Stimulated activated effector memory CD8-positive, alpha-beta T cell treated with anti-CD3 and anti-CD28 coated beads, Interleukin-12 subunit alpha, Interleukin-12 subunit beta, amount 100 ng/mL, for 72 hours (primary cell): Measurements from ENCODE around the gene ATG4D.
A peak's percentile ranks its signal among the peaks of the same experiment; 100 is the strongest.
"Not testable (repeated sequence)": the region's sequence is repeated elsewhere in the genome, so short reads cannot be mapped to it uniquely, and the experiment has no call there.

Experiments
- ATAC-seq: fragments of 150-1000 bp; cut with Tn5 transposase; 2 replicates; pipeline ENCODE4 v1.10.0; 2021
- DNase-seq, 2 donors: peaks; one replicate each; pipeline ENCODE4 v3.0.0; 2021 to 2022; ENCODE audit warnings: low spot score in 2 of 2
- H3K27ac Mint-ChIP-seq: one replicate; pipeline ENCODE4 v1.8.0; 2022; ENCODE audit warnings: mild to moderate bottlenecking, mixed read lengths
- H3K36me3 Mint-ChIP-seq: one replicate; pipeline ENCODE4 v1.8.0; 2022; ENCODE audit warnings: mild to moderate bottlenecking, mixed read lengths
- H3K4me1 Mint-ChIP-seq: one replicate; pipeline ENCODE4 v1.8.0; 2022; ENCODE audit warnings: mixed read lengths
- H3K4me3 Mint-ChIP-seq: one replicate; pipeline ENCODE4 v1.8.0; 2022; ENCODE audit warnings: mild to moderate bottlenecking, mixed read lengths
- H3K9me3 Mint-ChIP-seq: one replicate; pipeline ENCODE4 v1.8.0; 2022; ENCODE audit warnings: mixed read lengths

Gene ATG4D

DNA sequence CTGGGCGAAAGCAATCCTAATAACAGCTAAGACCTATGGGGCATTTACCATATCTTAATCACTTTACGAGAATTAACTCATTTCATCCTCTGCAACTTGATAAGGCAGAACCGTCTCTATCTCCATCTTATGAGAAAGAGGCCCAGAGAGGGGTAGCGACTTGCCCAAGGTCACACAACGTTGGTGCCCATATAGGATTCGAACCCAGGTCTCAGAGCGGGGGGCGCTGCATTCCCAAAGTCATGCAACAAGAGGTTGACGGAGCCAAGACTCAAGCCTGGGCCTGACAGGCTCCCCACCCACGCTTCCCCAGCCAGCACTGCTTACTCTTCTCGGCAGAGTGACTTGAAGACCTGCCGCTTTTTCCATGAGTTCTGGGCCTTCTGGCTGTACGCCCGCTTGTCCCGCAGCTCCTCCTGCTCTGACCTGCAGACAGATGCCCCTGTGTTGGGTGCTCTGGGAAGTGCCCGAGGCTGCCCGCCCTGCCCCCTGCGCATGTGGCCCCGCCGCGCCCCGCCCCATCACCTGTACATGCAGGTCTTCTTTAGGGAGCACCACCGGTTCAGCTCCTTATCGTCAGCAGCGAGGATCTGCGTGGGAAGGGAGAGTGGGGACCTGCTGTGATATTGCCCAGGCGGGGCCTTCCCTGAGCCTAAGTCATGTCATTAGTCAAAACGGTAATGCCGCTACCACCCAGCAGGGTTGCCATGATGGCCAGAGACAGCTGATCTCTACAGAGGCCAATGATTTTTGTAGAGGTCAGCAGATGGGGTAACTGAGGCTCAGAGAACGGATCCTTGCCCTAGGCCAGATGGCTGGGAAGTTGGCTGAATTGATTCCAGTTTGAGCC is 11.3 kb downstream of the ATG4D start:
- Mint-ChIP-seq H3K36me3 (peaks cover 100% of the 10 kb centered on the region), H3K4me1 (peaks cover 50% of the 10 kb centered on the region), H3K4me3 (peak overlapping the region; percentile 55), H3K27ac (peak overlapping the region; percentile 91), H3K9me3 (no peaks in the 10 kb centered on the region)
- no peak for ATAC-seq
- DNase-seq, result no peak

DNA sequence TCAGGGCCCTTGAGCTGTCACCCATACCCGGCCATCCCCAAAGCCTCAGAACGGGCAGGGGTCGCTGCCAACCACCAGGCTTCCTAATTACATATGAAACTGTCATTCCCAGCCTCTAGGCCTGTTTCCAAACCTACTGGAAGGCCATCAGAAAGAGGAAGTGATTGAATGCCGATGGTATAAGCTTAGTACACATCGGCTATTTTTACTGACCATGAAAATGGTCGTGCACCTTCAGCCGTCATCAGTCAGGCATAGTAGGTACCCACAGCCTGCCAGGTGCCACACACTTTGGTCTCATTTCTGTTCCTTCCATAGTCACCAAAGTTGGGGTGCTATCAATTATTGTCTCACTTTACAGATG is 11.9 kb downstream of the ATG4D start:
- Mint-ChIP-seq H3K4me1 (peaks cover 50% of the 10 kb centered on the region), H3K9me3 (no peaks in the 10 kb centered on the region), H3K4me3 (no peak overlapping the region), H3K36me3 (peaks cover 100% of the 10 kb centered on the region), H3K27ac (peak overlapping the region; percentile 91)
- ATAC-seq, result no peak
- DNase-seq, result no peak

DNA sequence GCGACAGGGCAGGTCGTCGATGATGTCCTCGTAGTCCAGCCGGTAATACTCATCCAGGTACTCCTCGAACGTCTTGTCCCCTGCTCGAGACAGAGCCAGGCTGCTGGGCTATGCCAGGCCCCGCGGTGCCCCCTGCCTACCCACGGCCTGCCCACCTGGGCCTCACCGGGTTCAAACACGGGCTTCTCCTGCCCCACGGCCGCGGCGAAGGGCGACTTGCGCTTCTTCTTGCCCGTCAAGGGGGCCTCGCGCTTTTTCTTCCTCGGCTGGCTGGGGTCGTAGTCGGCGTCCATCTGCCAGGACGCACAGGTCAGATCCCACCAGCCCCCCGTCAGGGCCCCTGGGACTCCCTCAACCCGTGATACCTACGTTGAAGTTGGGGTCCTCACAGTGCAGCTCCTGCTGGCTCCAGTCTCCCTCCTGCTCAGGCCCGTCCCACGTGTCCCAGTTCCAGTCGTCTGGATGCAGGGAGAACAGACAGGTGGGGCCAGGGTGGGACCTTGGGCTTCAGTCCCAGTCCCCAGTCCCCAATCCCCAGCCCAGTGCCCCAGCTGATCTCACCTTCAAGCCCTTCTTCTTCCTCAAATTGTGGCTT is 14.0 kb downstream of the ATG4D start:
- Mint-ChIP-seq H3K27ac (no peak overlapping the region), H3K4me1 (peaks cover 51% of the 10 kb centered on the region), H3K9me3 (no peaks in the 10 kb centered on the region), H3K4me3 (no peak overlapping the region), H3K36me3 (peaks cover 100% of the 10 kb centered on the region)
- no peak for DNase-seq
- ATAC-seq, result no peak

DNA sequence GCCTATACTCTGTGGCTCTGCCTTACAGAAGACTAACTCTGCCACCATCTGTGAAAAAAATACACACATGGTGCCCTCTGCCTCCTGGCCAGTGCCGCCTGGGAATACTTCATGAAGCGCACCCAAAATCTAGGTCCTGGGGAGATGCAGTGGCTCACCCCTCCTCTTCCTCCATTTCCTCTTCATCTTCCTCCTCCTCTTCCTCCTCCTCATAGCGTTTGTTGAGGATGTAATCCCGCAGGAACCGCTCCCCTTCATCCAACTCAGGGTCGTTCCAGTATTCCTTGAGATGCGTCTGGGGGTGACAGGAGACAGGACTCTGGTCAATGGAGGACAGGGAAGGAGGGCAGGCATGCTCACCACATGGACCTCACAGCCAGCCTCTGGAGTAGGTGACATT is 16.4 kb downstream of the ATG4D start:
- Mint-ChIP-seq H3K4me1 (peaks cover 37% of the 10 kb centered on the region), H3K27ac (no peak overlapping the region), H3K4me3 (no peak overlapping the region), H3K9me3 (no peaks in the 10 kb centered on the region), H3K36me3 (peaks cover 97% of the 10 kb centered on the region)
- DNase-seq (no peak), ATAC-seq (no peak)

DNA sequence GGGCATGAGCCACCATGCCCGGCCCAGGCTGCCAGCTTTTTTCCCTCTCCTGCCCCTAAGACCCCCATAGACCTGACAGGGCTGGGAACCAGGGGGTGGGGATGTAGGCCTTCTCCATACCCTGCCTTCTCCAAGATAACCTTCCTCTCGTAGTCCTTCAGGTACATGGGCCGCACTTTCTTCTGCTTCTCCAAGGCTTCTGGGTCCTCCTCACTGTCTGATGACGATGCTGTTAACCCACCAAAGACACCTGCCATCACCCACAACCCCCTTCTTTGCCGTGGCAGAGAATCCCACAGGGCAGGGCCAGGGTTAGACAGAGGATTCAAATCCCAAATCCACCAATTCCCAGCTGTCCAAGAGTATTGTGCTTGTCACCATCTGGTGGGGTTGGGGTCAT is 18.9 kb downstream of the ATG4D start:
- DNase-seq (no peak), ATAC-seq (no peak)
- Mint-ChIP-seq H3K4me1 (peaks cover 55% of the 10 kb centered on the region), H3K27ac (no peak overlapping the region), H3K9me3 (no peaks in the 10 kb centered on the region), H3K4me3 (no peak overlapping the region), H3K36me3 (peaks cover 96% of the 10 kb centered on the region)

DNA sequence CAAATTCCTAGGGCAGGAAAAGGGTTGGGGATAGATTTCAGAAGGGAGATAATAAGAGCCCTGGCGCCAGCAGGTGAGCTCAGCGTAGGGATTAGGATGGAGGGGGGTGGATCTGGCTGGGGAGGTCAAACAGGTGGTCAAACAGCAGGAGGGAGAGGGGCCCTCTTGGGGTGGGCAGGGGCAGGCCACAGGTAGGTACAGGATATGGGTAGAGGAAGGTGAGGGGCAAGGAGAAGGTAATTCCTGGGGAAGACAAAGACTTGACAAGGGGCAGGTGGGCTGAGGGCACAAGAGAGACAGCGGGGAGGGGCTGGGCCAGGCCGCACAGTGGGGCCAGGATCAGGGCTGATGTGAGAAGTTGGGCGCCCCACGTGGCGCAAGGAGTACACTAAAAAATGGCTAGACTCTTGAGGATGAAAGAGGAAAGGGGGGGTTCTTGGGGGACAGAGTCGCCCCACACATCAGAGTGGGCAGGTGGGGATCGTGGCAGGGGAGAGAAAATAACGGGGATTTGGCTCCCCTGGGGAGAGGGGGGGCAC is 21.4 kb downstream of the ATG4D start:
- DNase-seq, result no peak
- Mint-ChIP-seq H3K4me1 (peaks cover 64% of the 10 kb centered on the region), H3K9me3 (no peaks in the 10 kb centered on the region), H3K36me3 (peaks cover 88% of the 10 kb centered on the region), H3K27ac (peak overlapping the region; percentile 93), H3K4me3 (peak overlapping the region; percentile 98)
- ATAC-seq, result no peak

DNA sequence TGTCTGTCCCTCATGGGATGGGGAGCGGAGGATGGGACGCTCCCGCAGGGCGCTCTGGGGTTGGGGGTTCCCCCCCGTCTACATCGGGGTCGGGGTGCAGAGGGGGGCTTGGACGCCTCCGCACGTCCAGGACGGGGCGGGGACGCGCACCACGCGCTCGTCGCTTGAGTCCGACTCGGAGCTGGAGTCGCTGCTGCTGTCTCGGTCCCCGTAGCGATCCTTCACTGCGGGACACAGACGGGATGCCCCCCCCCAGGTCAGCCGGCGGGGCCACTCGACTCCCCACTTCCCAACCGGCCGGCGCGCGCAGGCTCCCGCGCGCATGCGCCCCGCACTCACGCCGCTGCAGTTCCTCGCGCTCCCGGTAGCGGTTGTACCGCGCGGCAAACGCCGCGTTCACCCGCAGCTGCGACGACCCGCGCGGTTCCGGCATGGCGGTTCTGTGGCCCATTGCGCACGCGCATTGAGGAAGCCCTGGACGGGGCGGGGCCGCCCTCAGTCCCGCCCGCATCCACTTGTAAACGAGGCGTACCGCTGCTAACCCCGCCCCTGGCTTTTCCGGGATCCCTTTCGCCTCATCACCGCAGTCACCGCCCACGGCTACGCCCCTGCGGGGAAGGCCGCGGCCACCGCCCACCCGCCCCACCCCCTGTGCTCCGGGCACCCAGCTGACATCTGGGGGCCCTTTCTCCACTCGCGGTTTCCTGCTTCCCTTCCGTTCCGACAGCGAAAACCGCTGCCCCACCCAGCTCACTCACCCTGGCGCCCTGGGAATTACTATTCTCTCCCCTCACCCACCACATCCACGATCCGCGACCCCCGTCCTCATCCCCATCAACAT is 22.1 kb downstream of the ATG4D start, which contains the start of gene KRI1:
KRI1 (minus strand) TSS at position 444 of the 841 bp plus-strand sequence; CDS start at position 433, 11 bp downstream.
- DNase-seq, result peak; percentile 99 to 100
- H3K27ac Mint-ChIP-seq, result peak within 1 kb of the TSS; percentile 93
- peak within 1 kb of the TSS; percentile 98 for H3K4me3 Mint-ChIP-seq
- peaks cover 81% of the 10 kb centered on the region for H3K36me3 Mint-ChIP-seq
- H3K4me1 Mint-ChIP-seq, result peaks cover 68% of the 10 kb centered on the region
- peak; percentile 61 for ATAC-seq
- no peaks in the 10 kb centered on the region for H3K9me3 Mint-ChIP-seq

DNA sequence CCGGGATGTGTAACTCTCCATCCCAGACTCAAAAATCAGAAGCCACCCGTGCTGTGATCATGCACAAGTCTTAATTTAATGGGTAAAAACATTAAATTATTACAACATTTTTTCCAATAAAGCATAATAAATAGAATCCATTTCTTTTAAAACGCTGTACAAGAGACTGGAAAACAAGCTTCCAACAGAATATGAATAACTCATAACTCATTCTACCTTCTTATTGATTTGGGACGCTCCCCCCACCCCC is 22.6 kb downstream of the ATG4D start:
- Mint-ChIP-seq H3K27ac (peak overlapping the region; percentile 93), H3K4me1 (peaks cover 67% of the 10 kb centered on the region), H3K36me3 (peaks cover 75% of the 10 kb centered on the region), H3K4me3 (peak overlapping the region; percentile 98), H3K9me3 (no peaks in the 10 kb centered on the region)
- ATAC-seq (no peak), DNase-seq (no peak)

DNA sequence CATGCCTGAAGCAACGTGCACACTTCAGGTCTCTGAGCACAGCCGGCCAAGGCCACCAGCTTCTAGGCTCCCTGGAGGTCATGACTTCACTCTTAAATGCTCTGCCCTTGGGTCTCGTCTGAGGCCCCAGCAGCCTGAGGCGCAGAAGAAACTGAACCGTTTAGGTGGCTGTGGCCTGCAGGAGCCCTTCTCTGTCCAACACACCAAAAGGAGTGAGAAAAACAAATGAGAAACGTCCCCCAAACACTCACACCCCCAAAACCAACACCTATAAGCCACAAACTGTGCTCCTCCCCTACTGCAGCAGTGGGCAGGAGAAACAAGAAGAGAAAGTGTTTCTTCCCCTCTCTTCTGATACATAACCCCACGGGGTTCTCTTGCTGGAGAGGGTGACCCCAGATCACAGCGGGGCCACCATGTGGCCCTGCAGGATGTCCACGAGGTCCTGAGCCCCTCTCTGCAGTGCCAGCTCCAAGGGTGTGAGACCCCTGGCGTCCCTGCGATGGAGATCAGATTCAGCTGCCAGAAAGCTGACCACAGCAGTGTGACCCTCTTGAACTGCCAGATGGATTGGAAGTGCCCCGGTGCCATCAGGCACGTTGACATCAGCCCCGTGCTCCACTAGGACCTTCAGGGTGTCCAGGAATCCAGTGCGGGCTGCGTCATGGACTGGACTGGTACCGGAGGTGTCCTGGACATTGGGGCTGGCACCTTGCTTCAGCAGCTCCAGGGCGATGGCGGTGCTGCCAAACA is 23.1 kb downstream of the ATG4D start:
- Mint-ChIP-seq H3K4me3 (peak overlapping the region; percentile 98), H3K4me1 (peaks cover 62% of the 10 kb centered on the region), H3K27ac (peak overlapping the region; percentile 93), H3K9me3 (no peaks in the 10 kb centered on the region), H3K36me3 (peaks cover 70% of the 10 kb centered on the region)
- ATAC-seq (peak; percentile 46), DNase-seq (peak; percentile 42 to 87)

DNA sequence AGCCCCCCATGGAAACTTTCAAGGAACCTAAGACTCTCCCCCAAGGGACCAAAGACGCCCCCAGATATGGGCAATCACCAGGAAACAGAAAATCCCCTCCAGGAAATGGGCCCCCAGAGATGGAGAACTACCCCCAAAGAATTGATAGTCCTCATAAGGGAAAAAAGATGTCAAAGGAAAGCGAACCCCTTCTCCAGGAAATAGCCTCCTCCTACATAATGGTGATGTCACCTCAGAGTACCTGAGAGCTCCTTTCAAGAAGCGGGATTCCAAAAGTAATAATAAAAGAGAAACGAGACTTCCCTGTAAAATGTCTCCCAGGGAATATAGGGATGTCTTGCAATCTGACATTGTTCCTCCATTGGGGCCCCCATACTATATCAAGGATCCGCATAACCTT is 24.0 kb downstream of the ATG4D start:
- DNase-seq, result peak in 1 of 2 donors; percentile 58
- H3K4me1 Mint-ChIP-seq, result peaks cover 64% of the 10 kb centered on the region

DNA sequence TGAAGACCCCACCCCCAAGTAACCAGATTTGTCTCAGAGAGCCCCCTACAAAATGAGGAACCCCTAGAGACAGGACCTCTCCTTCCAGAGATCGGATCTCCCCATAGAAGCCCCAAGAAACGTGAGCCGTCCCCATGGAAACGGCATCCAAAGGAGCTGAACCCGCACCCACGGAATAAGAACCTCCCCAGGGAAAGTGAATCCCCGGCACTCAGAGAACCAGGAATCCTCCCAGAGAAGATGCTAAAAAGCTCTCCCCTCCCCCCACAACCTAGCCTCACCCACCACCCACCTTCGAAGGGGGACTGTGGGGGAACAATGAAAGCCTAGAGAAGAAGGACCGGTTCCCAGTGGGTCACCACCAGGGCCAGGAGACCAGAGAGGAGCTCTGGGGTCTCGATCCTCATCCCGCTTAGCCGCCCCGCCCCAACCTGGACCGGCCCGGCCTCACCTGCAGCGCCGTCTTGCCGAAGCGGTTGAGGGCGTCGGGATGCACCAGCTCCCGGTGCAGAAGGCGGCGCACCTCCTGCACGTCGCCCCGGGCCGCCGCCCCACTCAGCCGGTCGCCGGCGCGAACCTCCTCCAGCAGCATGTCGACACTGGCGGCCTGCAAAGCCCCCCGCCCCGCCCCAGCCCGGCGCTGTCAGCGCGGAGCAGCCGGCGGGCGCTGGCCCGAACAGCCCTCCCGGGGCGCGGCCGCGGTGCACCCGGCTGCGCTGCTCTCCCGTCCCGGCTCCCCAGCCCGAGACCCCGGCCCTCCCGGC is 24.5 kb downstream of the ATG4D start:
- no peaks in the 10 kb centered on the region for H3K9me3 Mint-ChIP-seq
- H3K36me3 Mint-ChIP-seq, result peaks cover 63% of the 10 kb centered on the region
- H3K4me1 Mint-ChIP-seq, result peaks cover 62% of the 10 kb centered on the region
- ATAC-seq, result peak; percentile 34
- H3K27ac Mint-ChIP-seq, result peak overlapping the region; percentile 93
- peak overlapping the region; percentile 98 for H3K4me3 Mint-ChIP-seq
- no peak for DNase-seq

More for the DNA sequence above, 24.0 kb downstream of the ATG4D start:
- peak overlapping the region; percentile 98 for H3K4me3 Mint-ChIP-seq
- H3K9me3 Mint-ChIP-seq, result no peaks in the 10 kb centered on the region
- peaks cover 68% of the 10 kb centered on the region for H3K36me3 Mint-ChIP-seq
- peak overlapping the region; percentile 93 for H3K27ac Mint-ChIP-seq
- ATAC-seq, result no peak

DNA sequence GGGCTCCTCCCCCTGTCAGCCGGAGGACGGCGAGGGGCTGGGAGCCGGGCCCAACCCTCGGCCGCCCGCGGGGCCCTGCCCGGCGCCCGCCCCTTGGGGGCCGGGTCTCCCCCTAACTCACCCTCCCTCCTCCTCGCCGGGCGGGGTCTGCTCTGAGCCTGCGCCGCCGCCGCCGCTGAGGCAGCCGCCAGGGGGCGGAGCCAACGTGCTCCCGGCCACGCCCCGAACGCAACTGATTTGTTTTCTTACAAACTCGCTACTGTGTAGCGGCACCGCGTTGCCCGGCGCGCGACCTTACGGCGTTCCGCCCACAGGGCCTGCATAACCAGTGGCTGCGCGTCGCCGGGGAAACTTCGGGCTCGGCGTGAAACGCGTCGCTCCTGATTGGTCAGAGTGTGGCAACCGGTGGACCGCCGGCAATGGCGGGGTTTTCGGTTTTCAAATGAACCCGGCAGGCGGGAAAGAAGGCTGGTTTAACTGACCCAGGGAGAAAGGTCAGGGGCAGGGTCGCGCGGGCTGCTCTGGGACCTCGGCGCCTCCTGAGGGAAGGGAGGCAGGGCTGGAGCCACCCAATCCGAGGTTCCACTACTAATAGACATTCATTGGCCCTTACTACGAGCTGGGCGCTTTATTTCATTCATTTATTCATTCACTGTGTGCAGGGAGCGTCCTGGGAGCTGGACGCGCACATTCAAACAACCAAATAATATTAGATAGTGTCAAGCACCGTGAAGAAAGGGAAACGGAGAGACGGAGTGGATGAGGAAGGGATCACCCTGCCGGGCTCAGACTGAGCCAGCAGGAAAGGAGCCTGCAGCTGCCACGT is 25.3 kb downstream of the ATG4D start, which contains the start of gene CDKN2D:
CDKN2D (minus strand) TSS at position 154 of the 826 bp plus-strand sequence. CDS start 326 bp downstream, outside the sequence.
- DNase-seq (peak; percentile 98 to 100), ATAC-seq (peak; percentile 85)
- Mint-ChIP-seq H3K4me3 (peak within 1 kb of the TSS; percentile 98), H3K9me3 (no peaks in the 10 kb centered on the region), H3K27ac (peak within 1 kb of the TSS; percentile 98), H3K36me3 (peaks cover 55% of the 10 kb centered on the region), H3K4me1 (peaks cover 62% of the 10 kb centered on the region)

DNA sequence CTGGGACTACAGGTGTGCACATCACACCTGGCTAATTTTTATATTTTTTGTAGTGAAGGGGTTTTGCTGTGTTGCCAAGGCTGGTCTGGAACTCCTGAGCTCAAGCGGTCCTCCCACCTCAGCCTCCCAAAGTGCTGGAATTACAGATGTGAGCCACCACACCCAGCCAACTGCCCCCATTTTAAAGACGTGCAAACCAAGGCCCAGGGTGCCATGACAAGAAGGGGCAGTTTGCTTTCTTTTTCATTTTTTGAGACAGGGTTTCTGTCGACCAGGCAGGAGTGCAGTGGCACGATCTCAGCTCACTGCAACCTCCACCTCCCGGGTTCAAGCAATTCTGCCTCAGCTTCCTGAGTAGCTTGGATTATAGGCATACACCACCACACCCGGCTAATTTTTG is 30.1 kb downstream of the ATG4D start:
- not testable (repeated sequence) for H3K9me3 Mint-ChIP-seq, H3K27ac Mint-ChIP-seq, ATAC-seq, DNase-seq, H3K4me3 Mint-ChIP-seq
- Mint-ChIP-seq H3K4me1 (peaks cover 21% of the 10 kb centered on the region), H3K36me3 (peaks cover 14% of the 10 kb centered on the region)
